ENCODE results near the gene COL27A1. TPM values are rescaled to one million over a fixed set of nuclear protein-coding genes. Genes with fewer than 3 reads are reported as not detected.

Gene COL27A1
- total RNA-seq, 2 experiments from 2014 or later, result 0.15 to 0.30 TPM

- H3K4me3 Mint-ChIP-seq, result no peak overlapping the region
- no peaks in the 10 kb centered on the region for H3K4me1 Mint-ChIP-seq
- no peaks in the 10 kb centered on the region for H3K9me3 Mint-ChIP-seq (ENCODE audit: low read depth)
- no peaks in the 10 kb centered on the region for H3K36me3 Mint-ChIP-seq
- H3K27me3 Mint-ChIP-seq, result peaks cover 4% of the 10 kb centered on the region
- ATAC-seq, result no peak
- CTCF ChIA-PET, result interaction anchor here (1.5 kb wide), 1 partner anchor 149 kb away, joined by 3 read pairs; no protein-coding TSS in a partner anchor
- no peak overlapping the region for H3K27ac Mint-ChIP-seq
- no peak for DNase-seq
Measured at GRCh38 chr9:114141553-114142402, 13.6 kb upstream of the COL27A1 start.

GRCh38 chr9:114143234-114143633 lies 12.1 kb upstream of the COL27A1 start:
- ATAC-seq (no peak), DNase-seq (no peak)
- no peaks in the 10 kb centered on the region for H3K4me1 Mint-ChIP-seq
- H3K9me3 Mint-ChIP-seq (ENCODE audit: low read depth), result no peaks in the 10 kb centered on the region
- CTCF ChIA-PET, result interaction anchor here (0.6 to 1.5 kb wide), 2 partner anchors 148 to 1022 kb away, joined by 3 read pairs; no protein-coding TSS in a partner anchor
- no peak overlapping the region for H3K4me3 Mint-ChIP-seq
- H3K27me3 Mint-ChIP-seq, result peaks cover 4% of the 10 kb centered on the region
- no peak overlapping the region for H3K27ac Mint-ChIP-seq
- no peaks in the 10 kb centered on the region for H3K36me3 Mint-ChIP-seq

- CTCF ChIA-PET, result interaction anchor here (1.2 kb wide), 1 partner anchor 37 kb away, joined by 3 read pairs; no protein-coding TSS in a partner anchor
- DNase-seq (no peak), ATAC-seq (no peak)
- no peaks in the 10 kb centered on the region for H3K36me3 Mint-ChIP-seq
- no peaks in the 10 kb centered on the region for H3K9me3 Mint-ChIP-seq (ENCODE audit: low read depth)
- no peaks in the 10 kb centered on the region for H3K4me1 Mint-ChIP-seq
- no peak overlapping the region for H3K4me3 Mint-ChIP-seq
- H3K27me3 Mint-ChIP-seq, result peaks cover 12% of the 10 kb centered on the region
- H3K27ac Mint-ChIP-seq, result no peak overlapping the region
Measured at GRCh38 chr9:114146735-114147134, 8.6 kb upstream of the COL27A1 start.

GRCh38 chr9:114149181-114149580 lies 6.2 kb upstream of the COL27A1 start:
- no peak overlapping the region for H3K27ac Mint-ChIP-seq
- peaks cover 25% of the 10 kb centered on the region for H3K27me3 Mint-ChIP-seq
- H3K4me1 Mint-ChIP-seq, result no peaks in the 10 kb centered on the region
- H3K9me3 Mint-ChIP-seq (ENCODE audit: low read depth), result no peaks in the 10 kb centered on the region
- ATAC-seq, result no peak
- CTCF ChIA-PET, result no interaction called here
- H3K36me3 Mint-ChIP-seq, result no peaks in the 10 kb centered on the region
- no peak for DNase-seq
- no peak overlapping the region for H3K4me3 Mint-ChIP-seq

GRCh38 chr9:114149765-114150340 lies 5.5 kb upstream of the COL27A1 start:
- ATAC-seq (no peak), DNase-seq (no peak)
- Mint-ChIP-seq H3K4me3 (no peak overlapping the region), H3K36me3 (no peaks in the 10 kb centered on the region), H3K27ac (no peak overlapping the region), H3K9me3 (ENCODE audit: low read depth) (no peaks in the 10 kb centered on the region), H3K27me3 (peaks cover 32% of the 10 kb centered on the region), H3K4me1 (peaks cover 4% of the 10 kb centered on the region)
- CTCF ChIA-PET, result interaction anchor here (7.2 kb wide), 1 partner anchor 142 kb away, joined by 46 read pairs; no protein-coding TSS in a partner anchor

GRCh38 chr9:114150608-114151007 lies 4.7 kb upstream of the COL27A1 start:
- Mint-ChIP-seq H3K9me3 (ENCODE audit: low read depth) (no peaks in the 10 kb centered on the region), H3K4me3 (no peak overlapping the region), H3K36me3 (no peaks in the 10 kb centered on the region), H3K27ac (no peak overlapping the region), H3K27me3 (peaks cover 36% of the 10 kb centered on the region), H3K4me1 (peaks cover 4% of the 10 kb centered on the region)
- CTCF ChIA-PET, result interaction anchor here (1.6 to 7.2 kb wide), 2 partner anchors 68 to 141 kb away, joined by 4 to 46 read pairs; no protein-coding TSS in a partner anchor
- DNase-seq, result no peak
- ATAC-seq, result no peak

GRCh38 chr9:114151426-114151956 lies 3.8 kb upstream of the COL27A1 start:
- peaks cover 40% of the 10 kb centered on the region for H3K27me3 Mint-ChIP-seq
- CTCF ChIA-PET, result interaction anchor here (1.6 to 7.2 kb wide), 2 partner anchors 69 to 140 kb away, joined by 4 to 46 read pairs; no protein-coding TSS in a partner anchor

GRCh38 chr9:114153761-114154599 lies 1.4 kb upstream of the COL27A1 start:
- peaks cover 58% of the 10 kb centered on the region for H3K27me3 Mint-ChIP-seq
- ATAC-seq (no peak), DNase-seq (no peak)
- no peaks in the 10 kb centered on the region for H3K9me3 Mint-ChIP-seq (ENCODE audit: low read depth)
- H3K27ac Mint-ChIP-seq, result no peak overlapping the region
- H3K4me1 Mint-ChIP-seq, result peaks cover 8% of the 10 kb centered on the region
- peak overlapping the region; percentile 2 for H3K4me3 Mint-ChIP-seq
- H3K36me3 Mint-ChIP-seq, result no peaks in the 10 kb centered on the region
- CTCF ChIA-PET, result interaction anchor here (3.2 to 7.2 kb wide), 2 partner anchors 71 to 138 kb away, joined by 19 to 46 read pairs; no protein-coding TSS in a partner anchor

More at GRCh38 chr9:114151426-114151956, 3.8 kb upstream of the COL27A1 start:
- no peaks in the 10 kb centered on the region for H3K36me3 Mint-ChIP-seq
- H3K27ac Mint-ChIP-seq, result no peak overlapping the region
- H3K4me3 Mint-ChIP-seq, result no peak overlapping the region
- DNase-seq, result no peak
- H3K4me1 Mint-ChIP-seq, result peaks cover 8% of the 10 kb centered on the region
- no peak for ATAC-seq
- H3K9me3 Mint-ChIP-seq (ENCODE audit: low read depth), result no peaks in the 10 kb centered on the region

- Mint-ChIP-seq H3K4me3 (peak overlapping the region; percentile 2), H3K36me3 (no peaks in the 10 kb centered on the region), H3K27ac (no peak overlapping the region), H3K27me3 (peaks cover 58% of the 10 kb centered on the region), H3K4me1 (peaks cover 8% of the 10 kb centered on the region), H3K9me3 (ENCODE audit: low read depth) (no peaks in the 10 kb centered on the region)
- ATAC-seq, result no peak
- CTCF ChIA-PET, result interaction anchor here (1.0 to 7.2 kb wide), 7 partner anchors 15 to 137 kb away, joined by 3 to 46 read pairs (median 4); no protein-coding TSS in a partner anchor
- no peak for DNase-seq
Measured at GRCh38 chr9:114154600-114155102, 686 bp upstream of the COL27A1 start.

GRCh38 chr9:114155995-114156656 lies 789 bp downstream of the COL27A1 start:
- no peaks in the 10 kb centered on the region for H3K36me3 Mint-ChIP-seq
- H3K9me3 Mint-ChIP-seq (ENCODE audit: low read depth), result no peaks in the 10 kb centered on the region
- DNase-seq (no peak), ATAC-seq (no peak)
- H3K27ac Mint-ChIP-seq, result peak overlapping the region; percentile 20
- peak overlapping the region; percentile 63 for H3K4me3 Mint-ChIP-seq
- H3K4me1 Mint-ChIP-seq, result peaks cover 8% of the 10 kb centered on the region
- CTCF ChIA-PET, result interaction anchor here (0.6 to 7.2 kb wide), 6 partner anchors 13 to 476 kb away, joined by 3 to 46 read pairs (median 4); no protein-coding TSS in a partner anchor
- H3K27me3 Mint-ChIP-seq, result peaks cover 53% of the 10 kb centered on the region

- CTCF ChIA-PET, result interaction anchor here (3.2 to 7.2 kb wide), 2 partner anchors 73 to 135 kb away, joined by 19 to 46 read pairs; no protein-coding TSS in a partner anchor
- Mint-ChIP-seq H3K4me1 (peaks cover 8% of the 10 kb centered on the region), H3K27ac (peak overlapping the region; percentile 20), H3K36me3 (no peaks in the 10 kb centered on the region), H3K9me3 (ENCODE audit: low read depth) (no peaks in the 10 kb centered on the region), H3K4me3 (peak overlapping the region; percentile 63), H3K27me3 (peaks cover 50% of the 10 kb centered on the region)
- ATAC-seq (peak; percentile 25), DNase-seq (no peak)
Measured at GRCh38 chr9:114156657-114157421, 1.5 kb downstream of the COL27A1 start.

Data from activated CD8-positive, alpha-beta memory T cell treated with anti-CD3 and anti-CD28 coated beads, Interleukin-2, amount 10 ng/mL, durations not matched to agents 7 days and 5 days (primary cell).